Stimulated activated naive CD8-positive, alpha-beta T cell treated with anti-CD3 and anti-CD28 coated beads, Interleukin-15, Interleukin-2, amounts not matched to agents 100 ng/mL and 50 ng/mL, for 24 hours (primary cell): ENCODE data around the gene SLC7A14.

Source experiments
- H3K27ac Mint-ChIP-seq: one replicate; pipeline ENCODE4 v1.8.0; 2021; ENCODE audit warnings: mild to moderate bottlenecking, mixed read lengths
- H3K27me3 Mint-ChIP-seq: one replicate; pipeline ENCODE4 v1.8.0; 2021; ENCODE audit warnings: mixed read lengths
- H3K36me3 Mint-ChIP-seq: one replicate; pipeline ENCODE4 v1.8.0; 2021; ENCODE audit warnings: low read depth, mixed read lengths
- H3K4me1 Mint-ChIP-seq: one replicate; pipeline ENCODE4 v1.8.0; 2021; ENCODE audit warnings: low read depth, mixed read lengths
- H3K4me3 Mint-ChIP-seq: one replicate; pipeline ENCODE4 v1.8.0; 2021; ENCODE audit warnings: mild to moderate bottlenecking, mixed read lengths
- H3K9me3 Mint-ChIP-seq: one replicate; pipeline ENCODE4 v1.8.0; 2021; ENCODE audit warnings: mixed read lengths

SLC7A14 gene

GRCh38 chr3:170585937-170586310 lies at the start of gene SLC7A14:
TSS of gene SLC7A14 (minus strand) at chr3:170586075. CDS start at chr3:170526936, 59,139 bp downstream.
- Mint-ChIP-seq H3K9me3 (peaks cover 8% of the 10 kb centered on the region), H3K27ac (no peak within 1 kb of the TSS), H3K36me3 (no peaks in the 10 kb centered on the region), H3K4me3 (no peak within 1 kb of the TSS), H3K4me1 (no peaks in the 10 kb centered on the region), H3K27me3 (peaks cover 64% of the 10 kb centered on the region)

GRCh38 chr3:170635385-170635735 lies 49.5 kb upstream of the SLC7A14 start:
- H3K27me3 Mint-ChIP-seq: peaks cover 42% of the 10 kb centered on the region
- H3K36me3 Mint-ChIP-seq: no peaks in the 10 kb centered on the region
- no peak overlapping the region for H3K4me3 Mint-ChIP-seq
- no peaks in the 10 kb centered on the region for H3K9me3 Mint-ChIP-seq
- no peak overlapping the region for H3K27ac Mint-ChIP-seq
- H3K4me1 Mint-ChIP-seq: peaks cover 3% of the 10 kb centered on the region

GRCh38 chr3:170634663-170635384 lies 48.9 kb upstream of the SLC7A14 start:
- no peak overlapping the region for H3K4me3 Mint-ChIP-seq
- H3K9me3 Mint-ChIP-seq: no peaks in the 10 kb centered on the region
- H3K36me3 Mint-ChIP-seq: no peaks in the 10 kb centered on the region
- no peak overlapping the region for H3K27ac Mint-ChIP-seq
- peaks cover 42% of the 10 kb centered on the region for H3K27me3 Mint-ChIP-seq
- H3K4me1 Mint-ChIP-seq: peaks cover 3% of the 10 kb centered on the region

DNA sequence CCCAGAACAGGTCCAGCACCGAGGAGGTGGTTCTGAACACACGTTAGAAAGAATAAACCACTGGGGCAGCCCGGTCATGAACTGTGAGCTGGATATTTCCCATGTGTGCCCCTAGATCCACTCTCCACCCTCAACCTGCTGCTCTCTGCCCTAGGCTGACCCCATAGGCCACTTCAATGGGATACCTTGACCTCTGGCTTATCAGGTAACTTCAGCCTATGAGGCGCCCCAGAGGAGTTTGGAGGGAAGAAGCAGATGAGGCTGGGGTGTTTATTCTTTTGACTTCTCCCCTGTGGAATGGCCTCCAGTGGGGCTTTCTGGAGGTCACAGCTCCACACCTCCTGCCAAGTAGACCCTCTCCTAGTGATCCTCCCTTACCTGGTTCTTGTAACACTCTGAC lies 47.7 kb upstream of the SLC7A14 start:
- H3K36me3 Mint-ChIP-seq: no peaks in the 10 kb centered on the region
- H3K27ac Mint-ChIP-seq: no peak overlapping the region
- H3K4me3 Mint-ChIP-seq: no peak overlapping the region
- peaks cover 3% of the 10 kb centered on the region for H3K4me1 Mint-ChIP-seq
- H3K27me3 Mint-ChIP-seq: peaks cover 48% of the 10 kb centered on the region
- H3K9me3 Mint-ChIP-seq: no peaks in the 10 kb centered on the region

DNA sequence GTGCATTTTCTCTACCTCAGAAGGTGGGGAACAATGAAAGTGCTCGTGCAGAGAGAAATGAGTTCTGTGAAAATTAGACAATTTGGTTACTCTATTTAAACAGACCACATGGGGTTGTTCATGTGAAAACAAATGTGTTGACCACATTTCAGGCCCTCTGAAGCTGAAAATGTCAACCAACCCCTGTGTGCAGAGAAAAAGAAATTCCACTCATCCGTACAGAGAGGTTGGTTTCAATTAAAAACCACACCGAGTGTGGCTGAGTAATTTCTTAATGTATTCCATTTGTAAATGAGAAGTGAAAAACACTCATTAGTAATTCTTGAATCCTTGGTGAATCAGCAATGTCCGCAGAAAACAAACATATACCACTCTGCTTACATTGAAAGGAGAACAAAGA lies 46.9 kb upstream of the SLC7A14 start:
- no peaks in the 10 kb centered on the region for H3K9me3 Mint-ChIP-seq
- peaks cover 3% of the 10 kb centered on the region for H3K4me1 Mint-ChIP-seq
- H3K36me3 Mint-ChIP-seq: no peaks in the 10 kb centered on the region
- H3K27ac Mint-ChIP-seq: no peak overlapping the region
- H3K4me3 Mint-ChIP-seq: no peak overlapping the region
- peaks cover 48% of the 10 kb centered on the region for H3K27me3 Mint-ChIP-seq

DNA sequence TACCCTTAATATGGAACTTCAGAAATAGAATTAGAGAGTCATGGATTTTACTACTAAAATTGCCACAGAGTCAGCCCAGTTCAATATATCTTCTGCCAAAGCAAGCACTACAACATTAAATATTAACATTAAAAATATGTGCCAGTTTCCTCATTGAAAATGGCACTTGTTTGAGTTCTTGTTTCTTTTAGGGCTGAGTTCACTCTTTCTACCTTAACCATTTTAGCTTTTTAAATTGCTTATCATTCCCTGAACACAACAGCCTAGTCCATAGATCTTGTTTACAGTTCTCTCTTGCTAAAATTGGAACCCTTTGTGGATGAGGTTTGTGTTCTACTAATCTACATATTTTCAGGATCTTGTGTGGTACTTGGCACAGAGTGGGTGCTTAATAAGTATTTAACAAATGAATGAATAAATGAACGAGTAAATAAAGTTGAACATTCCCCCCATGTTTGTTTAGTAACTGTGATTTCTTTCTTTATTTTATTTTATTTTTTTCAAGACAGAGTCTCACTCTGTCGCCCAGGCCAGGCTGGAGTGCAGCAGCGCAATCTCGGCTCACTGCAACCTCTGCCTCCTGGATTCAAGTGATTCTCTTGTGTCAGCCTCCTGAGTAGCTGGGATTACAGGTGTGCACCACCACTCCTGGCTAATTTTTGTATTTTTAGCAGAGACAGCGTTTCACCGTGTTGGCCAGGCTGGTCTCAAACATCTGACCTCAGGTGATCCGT lies 46.0 kb upstream of the SLC7A14 start:
- H3K4me3 Mint-ChIP-seq: no peak overlapping the region
- H3K36me3 Mint-ChIP-seq: no peaks in the 10 kb centered on the region
- no peak overlapping the region for H3K27ac Mint-ChIP-seq
- no peaks in the 10 kb centered on the region for H3K9me3 Mint-ChIP-seq
- peaks cover 3% of the 10 kb centered on the region for H3K4me1 Mint-ChIP-seq
- H3K27me3 Mint-ChIP-seq: peaks cover 47% of the 10 kb centered on the region

- Mint-ChIP-seq H3K9me3 (no peaks in the 10 kb centered on the region), H3K27ac (no peak overlapping the region), H3K4me1 (no peaks in the 10 kb centered on the region)
Measured at GRCh38 chr3:170623524-170623923, 37.6 kb upstream of the SLC7A14 start.

GRCh38 chr3:170622369-170623159 lies 36.7 kb upstream of the SLC7A14 start:
- no peaks in the 10 kb centered on the region for H3K9me3 Mint-ChIP-seq
- no peaks in the 10 kb centered on the region for H3K4me1 Mint-ChIP-seq
- no peak overlapping the region for H3K27ac Mint-ChIP-seq
- no peak overlapping the region for H3K4me3 Mint-ChIP-seq
- H3K36me3 Mint-ChIP-seq: no peaks in the 10 kb centered on the region
- H3K27me3 Mint-ChIP-seq: peaks cover 27% of the 10 kb centered on the region

More at GRCh38 chr3:170623524-170623923, 37.6 kb upstream of the SLC7A14 start:
- Mint-ChIP-seq H3K27me3 (peaks cover 26% of the 10 kb centered on the region), H3K36me3 (no peaks in the 10 kb centered on the region), H3K4me3 (no peak overlapping the region)

- no peaks in the 10 kb centered on the region for H3K9me3 Mint-ChIP-seq
- H3K4me1 Mint-ChIP-seq: no peaks in the 10 kb centered on the region
- H3K27ac Mint-ChIP-seq: no peak overlapping the region
- no peaks in the 10 kb centered on the region for H3K36me3 Mint-ChIP-seq
- H3K27me3 Mint-ChIP-seq: peaks cover 27% of the 10 kb centered on the region
- no peak overlapping the region for H3K4me3 Mint-ChIP-seq
Measured at GRCh38 chr3:170621256-170621655, 35.4 kb upstream of the SLC7A14 start.

- no peak overlapping the region for H3K27ac Mint-ChIP-seq
- no peak overlapping the region for H3K4me3 Mint-ChIP-seq
- no peaks in the 10 kb centered on the region for H3K4me1 Mint-ChIP-seq
- peaks cover 31% of the 10 kb centered on the region for H3K27me3 Mint-ChIP-seq
- no peaks in the 10 kb centered on the region for H3K36me3 Mint-ChIP-seq
- no peaks in the 10 kb centered on the region for H3K9me3 Mint-ChIP-seq
Measured at GRCh38 chr3:170614214-170614966, 28.5 kb upstream of the SLC7A14 start.

DNA sequence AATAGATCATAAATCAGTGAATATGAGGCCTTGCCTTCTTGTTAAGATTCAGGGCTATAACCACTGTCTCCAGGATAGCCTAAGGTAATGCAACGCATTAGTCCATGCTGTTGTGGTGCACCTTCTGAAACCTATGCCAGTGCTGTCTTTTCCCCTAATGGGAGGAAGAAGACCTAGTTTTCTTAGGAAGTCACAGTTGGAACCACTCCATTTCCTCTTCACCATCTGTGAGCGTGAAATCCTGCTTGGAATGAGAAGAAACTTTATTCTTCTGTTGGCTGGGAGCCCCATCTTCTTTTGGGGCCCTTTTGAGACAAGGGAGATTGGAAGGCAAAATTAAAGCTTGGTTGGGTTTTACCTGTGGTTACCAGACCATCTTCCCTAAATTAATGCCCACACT lies 25.9 kb upstream of the SLC7A14 start:
- no peak overlapping the region for H3K27ac Mint-ChIP-seq
- H3K27me3 Mint-ChIP-seq: peaks cover 24% of the 10 kb centered on the region
- no peak overlapping the region for H3K4me3 Mint-ChIP-seq
- no peaks in the 10 kb centered on the region for H3K4me1 Mint-ChIP-seq
- H3K36me3 Mint-ChIP-seq: no peaks in the 10 kb centered on the region
- no peaks in the 10 kb centered on the region for H3K9me3 Mint-ChIP-seq

- Mint-ChIP-seq H3K4me3 (no peak overlapping the region), H3K9me3 (no peaks in the 10 kb centered on the region), H3K4me1 (no peaks in the 10 kb centered on the region), H3K27me3 (peaks cover 28% of the 10 kb centered on the region), H3K27ac (no peak overlapping the region), H3K36me3 (no peaks in the 10 kb centered on the region)
Measured at GRCh38 chr3:170610321-170610884, 24.5 kb upstream of the SLC7A14 start.

- no peaks in the 10 kb centered on the region for H3K36me3 Mint-ChIP-seq
- H3K9me3 Mint-ChIP-seq: no peaks in the 10 kb centered on the region
- H3K4me1 Mint-ChIP-seq: no peaks in the 10 kb centered on the region
- H3K27ac Mint-ChIP-seq: no peak overlapping the region
- peaks cover 34% of the 10 kb centered on the region for H3K27me3 Mint-ChIP-seq
- no peak overlapping the region for H3K4me3 Mint-ChIP-seq
Measured at GRCh38 chr3:170608475-170608874, 22.6 kb upstream of the SLC7A14 start.

GRCh38 chr3:170606675-170607074 lies 20.8 kb upstream of the SLC7A14 start:
- Mint-ChIP-seq H3K9me3 (peaks cover under 1% of the 10 kb centered on the region), H3K36me3 (no peaks in the 10 kb centered on the region), H3K4me3 (no peak overlapping the region), H3K4me1 (no peaks in the 10 kb centered on the region), H3K27ac (no peak overlapping the region), H3K27me3 (peaks cover 32% of the 10 kb centered on the region)
